Stimulated activated CD4-positive, alpha-beta T cell treated with anti-CD3 and anti-CD28 coated beads, TNF-alpha, amount 100 ng/mL, for 4 hours (primary cell): Measurements from ENCODE around the gene BCORL1.
A peak's percentile ranks its signal among the peaks of the same experiment; 100 is the strongest.

ENCODE experiments used
- DNase-seq, 3 experiments: peaks; one replicate each; pipeline ENCODE4 v3.0.0-alpha.2; 2020; ENCODE audit warnings: low read depth in 3 of 3

The BCORL1 gene

GRCh38 chrX:130009658-130010223 lies 27.3 kb downstream of the BCORL1 start:
- DNase-seq = no peak

DNA sequence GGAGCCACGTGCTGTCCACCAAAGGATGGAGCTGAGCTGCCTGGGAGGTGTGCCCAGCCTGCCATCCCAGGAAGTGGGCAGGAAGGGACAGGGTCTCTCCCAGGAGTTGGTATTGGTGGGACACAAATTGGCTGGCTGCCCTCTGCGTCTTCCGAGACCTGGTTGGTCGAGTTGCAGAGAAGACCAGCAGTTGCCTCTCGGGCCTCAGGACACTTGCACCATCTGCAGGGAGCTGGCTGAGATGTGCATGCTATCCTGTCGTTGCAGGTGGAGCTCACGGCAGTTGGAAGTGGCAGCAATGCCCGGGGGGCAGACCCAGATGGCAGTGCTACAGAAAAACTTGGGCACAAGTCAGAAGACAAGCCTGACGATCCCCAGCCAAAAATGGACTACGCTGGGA lies 30.2 kb downstream of the BCORL1 start:
- no peak for DNase-seq

GRCh38 chrX:130013661-130014060 lies 31.2 kb downstream of the BCORL1 start:
- no peak for DNase-seq

DNA sequence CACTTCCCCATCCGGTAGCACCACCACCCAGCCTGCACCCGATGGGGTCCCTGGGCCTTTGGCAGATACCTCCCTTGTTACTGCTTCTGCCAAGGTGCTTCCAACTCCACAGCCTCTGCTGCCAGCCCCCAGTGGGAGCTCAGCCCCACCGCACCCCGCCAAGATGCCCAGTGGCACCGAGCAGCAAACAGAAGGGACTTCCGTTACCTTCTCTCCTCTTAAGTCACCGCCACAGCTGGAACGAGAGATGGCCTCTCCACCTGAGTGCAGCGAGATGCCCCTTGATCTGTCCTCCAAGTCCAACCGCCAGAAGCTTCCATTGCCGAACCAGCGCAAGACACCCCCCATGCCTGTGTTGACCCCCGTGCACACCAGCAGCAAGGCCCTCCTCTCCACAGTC lies 31.9 kb downstream of the BCORL1 start:
- DNase-seq = no peak

GRCh38 chrX:130014770-130015169 lies 32.3 kb downstream of the BCORL1 start:
- DNase-seq = no peak

DNA sequence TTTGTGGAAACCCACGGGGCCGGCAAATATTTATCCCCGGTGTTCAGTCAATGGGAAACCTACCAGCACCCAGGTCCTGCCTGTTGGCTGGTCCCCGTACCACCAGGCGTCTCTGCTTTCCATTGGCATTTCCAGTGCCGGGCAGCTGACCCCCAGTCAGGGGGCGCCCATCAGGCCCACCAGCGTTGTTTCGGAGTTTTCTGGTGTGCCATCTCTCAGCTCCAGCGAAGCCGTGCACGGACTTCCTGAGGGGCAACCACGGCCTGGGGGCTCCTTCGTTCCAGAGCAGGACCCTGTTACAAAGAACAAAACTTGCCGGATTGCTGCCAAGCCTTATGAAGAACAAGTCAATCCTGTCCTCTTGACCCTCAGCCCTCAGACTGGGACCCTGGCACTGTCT lies 32.7 kb downstream of the BCORL1 start:
- no peak for DNase-seq

DNA sequence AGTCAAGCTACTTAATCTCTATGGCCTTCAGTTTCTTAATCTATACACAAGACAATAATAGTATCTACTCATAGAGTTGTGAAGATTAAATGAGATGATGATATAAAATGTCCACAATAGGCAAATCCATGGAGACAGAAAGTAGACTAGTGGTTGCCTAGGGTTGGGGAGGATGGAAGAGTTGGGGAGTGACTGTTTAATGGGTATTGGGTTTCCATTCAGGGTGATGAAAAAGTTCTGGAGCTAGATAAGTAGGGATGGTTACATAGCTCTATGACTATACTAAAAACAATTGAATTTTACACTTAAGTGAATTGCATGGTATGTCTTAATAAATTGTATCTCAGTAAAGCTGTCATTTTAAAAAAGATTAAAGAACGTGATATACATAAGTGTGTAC lies 35.7 kb downstream of the BCORL1 start:
- no peak for DNase-seq

GRCh38 chrX:130020661-130021324 lies 38.4 kb downstream of the BCORL1 start:
- no peak for DNase-seq

GRCh38 chrX:130024127-130024526 lies 41.7 kb downstream of the BCORL1 start:
- DNase-seq = peak; percentile 21 to 65 (median 59)

- DNase-seq = no peak
These were observed 42.8 kb downstream of the BCORL1 start for GRCh38 chrX:130025256-130025655.

- no peak for DNase-seq
These were observed 45.1 kb downstream of the BCORL1 start for GRCh38 chrX:130027569-130027968.

- DNase-seq = peak; percentile 11 to 22 (median 20)
These were observed 45.8 kb downstream of the BCORL1 start for GRCh38 chrX:130028196-130028595.

DNA sequence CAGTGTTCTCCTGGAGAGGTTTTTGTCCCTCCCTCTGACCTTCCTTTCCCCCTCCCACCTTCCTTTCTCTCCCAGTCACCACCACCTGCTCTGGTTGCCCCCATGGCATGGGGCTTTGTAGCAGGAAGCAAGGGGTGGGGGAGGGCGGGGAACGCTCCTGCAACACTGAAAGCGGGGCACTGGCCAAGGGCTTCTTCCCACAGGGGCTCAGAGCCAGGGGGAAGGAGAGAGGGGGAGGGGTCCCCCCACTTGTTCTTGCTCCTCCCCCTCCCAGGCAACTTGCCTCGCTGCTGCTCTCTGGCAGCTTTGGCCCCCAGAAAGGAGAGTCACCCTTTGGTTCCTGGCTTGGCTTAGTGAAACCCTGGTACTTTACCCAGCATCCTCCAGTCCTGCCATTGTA lies 48.4 kb downstream of the BCORL1 start:
- DNase-seq = no peak

GRCh38 chrX:130032552-130032951 lies 50.1 kb downstream of the BCORL1 start:
- DNase-seq = no peak

- DNase-seq = no peak
These were observed 51.7 kb downstream of the BCORL1 start for GRCh38 chrX:130034178-130034577.

GRCh38 chrX:130039847-130040246 lies 57.4 kb downstream of the BCORL1 start:
- no peak for DNase-seq

DNA sequence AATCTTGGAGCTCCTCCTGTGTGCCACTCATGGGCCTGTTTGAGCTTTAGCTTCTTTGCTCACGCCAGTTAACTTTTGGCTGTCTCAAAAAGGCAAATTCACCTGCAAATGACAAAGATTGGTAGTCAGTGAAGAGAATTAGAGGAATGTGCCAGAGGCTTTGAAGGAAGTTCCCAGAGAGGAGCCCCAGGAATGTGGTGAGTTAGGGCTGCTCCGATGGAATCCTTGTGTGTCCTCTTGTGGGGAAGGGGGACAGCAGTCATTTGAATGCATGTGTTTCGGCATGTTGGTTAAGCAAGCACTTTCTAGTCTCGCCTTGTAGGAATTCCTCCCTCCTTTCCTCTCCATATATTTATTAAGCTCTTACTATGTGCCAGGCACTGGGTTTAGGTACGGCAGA lies 65.0 kb downstream of the BCORL1 start:
- DNase-seq = no peak

DNA sequence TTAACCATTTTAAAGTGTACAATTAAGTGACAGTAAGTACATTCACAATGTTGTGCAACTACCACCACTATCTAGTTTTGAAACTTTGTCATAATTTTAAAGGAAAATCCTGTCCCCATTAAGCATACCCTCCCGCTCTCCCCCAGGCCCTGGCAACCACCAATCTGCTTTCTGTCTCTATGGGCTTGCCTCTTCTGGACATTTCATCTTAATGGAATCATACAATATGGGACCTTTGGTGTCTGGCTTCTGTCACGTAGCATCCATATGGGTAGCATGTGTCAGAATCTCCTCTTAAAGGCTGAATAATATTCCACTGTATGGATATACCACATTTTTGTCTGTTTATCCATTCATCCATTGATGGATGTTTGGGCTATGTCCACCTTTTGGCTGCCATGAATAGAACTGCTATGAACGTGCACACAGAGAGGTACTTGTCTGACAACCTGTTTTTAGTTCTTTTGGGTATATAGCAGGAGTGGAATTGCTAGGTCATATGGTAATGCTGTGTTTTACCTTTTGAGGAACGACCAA lies 66.3 kb downstream of the BCORL1 start:
- DNase-seq = no peak

GRCh38 chrX:130049821-130050220 lies 67.4 kb downstream of the BCORL1 start:
- no peak for DNase-seq

GRCh38 chrX:130051176-130051845 lies 68.9 kb downstream of the BCORL1 start:
- no peak for DNase-seq

DNA sequence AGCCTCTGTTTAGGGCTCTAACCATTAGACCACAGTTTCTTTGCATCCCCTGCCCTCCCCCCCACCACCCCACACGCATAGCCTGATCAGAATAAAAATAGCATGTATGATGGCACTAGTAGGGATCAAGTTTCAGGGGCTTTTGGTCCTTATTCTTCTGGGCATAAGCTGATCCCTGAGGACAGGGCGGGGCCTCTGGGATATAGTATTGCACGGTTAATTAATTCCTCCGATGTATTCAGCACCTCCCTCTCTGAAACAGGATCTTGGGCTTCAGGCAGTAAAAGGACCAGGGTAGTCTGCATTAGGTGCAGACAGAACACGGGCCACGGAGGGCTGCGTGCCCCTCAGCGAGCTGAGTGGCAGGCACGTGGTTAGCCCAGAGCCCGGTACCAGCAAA lies 70.8 kb downstream of the BCORL1 start:
- DNase-seq = no peak

DNA sequence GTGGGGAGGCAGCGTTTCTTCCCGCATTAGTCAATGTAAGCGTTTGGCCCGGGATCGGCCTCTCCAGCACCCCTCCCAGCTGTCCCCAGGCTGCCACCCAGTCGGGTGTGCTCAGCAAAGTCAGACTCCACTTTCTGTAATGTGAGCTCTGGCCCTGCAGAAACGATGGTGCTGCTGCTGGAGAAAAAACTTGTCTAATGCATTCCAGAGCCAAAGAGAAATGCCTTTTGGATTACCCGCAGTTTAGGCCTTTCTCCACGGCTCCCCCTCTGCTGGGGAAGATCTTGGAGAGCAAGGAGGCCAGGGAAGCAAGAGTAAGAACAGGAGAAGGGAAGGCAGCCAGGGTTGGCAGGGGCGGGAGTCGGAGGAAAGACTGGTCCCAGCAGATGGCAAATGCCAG lies 72.7 kb downstream of the BCORL1 start:
- DNase-seq = no peak

DNA sequence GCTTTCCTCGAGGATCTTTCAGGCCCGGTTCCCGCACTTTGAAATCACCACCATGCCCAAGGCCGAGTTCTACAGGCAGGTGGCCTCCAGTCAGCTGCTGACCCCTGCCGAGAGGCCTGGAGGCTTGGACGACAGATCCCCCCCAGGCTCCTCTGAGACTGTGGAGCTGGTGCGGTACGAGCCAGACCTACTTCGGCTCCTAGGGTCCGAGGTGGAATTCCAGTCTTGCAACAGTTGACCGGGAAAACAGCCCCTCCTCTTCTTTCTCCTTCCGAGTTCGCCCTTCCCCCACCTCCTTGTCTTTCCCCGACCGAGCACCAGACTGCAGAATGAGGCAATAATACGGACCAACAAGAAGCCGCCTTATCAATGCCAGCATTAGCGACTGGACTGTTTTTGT lies 73.5 kb downstream of the BCORL1 start:
- no peak for DNase-seq
